22Rv1 (cell line): Measurements from ENCODE around the gene TMTC3.

Experiments used
- CTCF ChIP-seq: fragments of 450-650 bp; IDR thresholded peaks from 2 replicates; pipeline ENCODE4 v1.5.1; 2017; ENCODE audit warnings: mild to moderate bottlenecking
- ZFX ChIP-seq: fragments of 450-650 bp; IDR thresholded peaks from 2 replicates; pipeline ENCODE4 v1.6.1; 2017; ENCODE audit warnings: antibody characterized with exemption, borderline replicate concordance

- no peak for TF ChIP-seq CTCF
- no peak for TF ChIP-seq ZFX
These were observed 24.1 kb downstream of the TMTC3 start for GRCh38 chr12:88166179-88166578.
